ENCODE measurements around the gene PKDREJ. TPM values are rescaled to one million over a fixed set of nuclear protein-coding genes. Genes with fewer than 3 reads are reported as not detected.
A peak's percentile ranks its signal among the peaks of the same experiment; 100 is the strongest.

The PKDREJ gene
- total and polyA plus RNA-seq, 2 of the 4 experiments (the other 2 are of a cell fraction), result 0.02 TPM; not detected in 1

DNA sequence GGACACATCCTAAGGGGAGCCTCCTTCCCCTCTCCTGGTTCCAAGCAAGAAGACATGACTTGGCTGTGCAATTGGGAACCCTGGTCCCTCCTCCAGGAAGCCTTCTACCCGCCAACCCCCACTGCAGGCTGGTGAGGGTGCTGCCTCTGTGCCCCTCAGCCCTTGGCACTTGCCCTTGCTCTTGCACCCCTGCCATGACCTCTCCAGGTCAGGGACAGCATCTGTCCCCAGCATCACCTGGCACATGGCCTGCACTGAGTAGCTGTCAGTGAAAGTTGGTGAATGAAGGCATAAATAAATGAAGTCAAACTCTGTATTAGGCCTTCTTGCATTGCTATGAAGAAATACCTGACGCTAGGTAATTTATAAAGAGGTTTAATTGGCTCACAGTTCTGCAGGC, 31.6 kb upstream of the PKDREJ start:
- no peak for TF ChIP-seq FOS (IDR thresholded peaks at IDR 0.05; ENCODE audit: low read depth, low read length)
- no peak for TF ChIP-seq RFX5 (IDR thresholded peaks at IDR 0.05; ENCODE audit: low read depth, low read length)
- no peak for TF ChIP-seq RAD21 (IDR thresholded peaks at IDR 0.05; ENCODE audit: low read length)
- TF ChIP-seq RCOR1 (IDR thresholded peaks at IDR 0.05; ENCODE audit: insufficient replicate concordance, low read length), result no peak
- TF ChIP-seq POLR2A (IDR thresholded peaks at IDR 0.05; ENCODE audit: low read depth, low read length), result no peak
- TF ChIP-seq, protein P1, sequence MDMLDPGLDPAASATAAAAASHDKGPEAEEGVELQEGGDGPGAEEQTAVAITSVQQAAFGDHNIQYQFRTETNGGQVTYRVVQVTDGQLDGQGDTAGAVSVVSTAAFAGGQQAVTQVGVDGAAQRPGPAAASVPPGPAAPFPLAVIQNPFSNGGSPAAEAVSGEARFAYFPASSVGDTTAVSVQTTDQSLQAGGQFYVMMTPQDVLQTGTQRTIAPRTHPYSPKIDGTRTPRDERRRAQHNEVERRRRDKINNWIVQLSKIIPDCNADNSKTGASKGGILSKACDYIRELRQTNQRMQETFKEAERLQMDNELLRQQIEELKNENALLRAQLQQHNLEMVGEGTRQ (IDR thresholded peaks at IDR 0.05; ENCODE audit: low read depth, low read length), result no peak
- no peak for TF ChIP-seq CTCF (conservative IDR thresholded peaks at IDR 0.05; ENCODE audit: low read depth, low read length)
- TF ChIP-seq CEBPB (IDR thresholded peaks at IDR 0.05; ENCODE audit: low read depth, low read length), result no peak
- ChIA-PET CTCF (no interaction called here), POLR2A (ENCODE audit: unreplicated experiment) (no interaction called here)
- Histone ChIP-seq H3K4me3 (ENCODE audit: insufficient read depth, low read depth, low read length) (no peak overlapping the region), H2AK9ac (replicated peaks; ENCODE audit: low read depth, low read length, poor library complexity) (no peak overlapping the region), H3K27me3 (ENCODE audit: control insufficient read depth, insufficient read depth, low read length) (no peaks in the 10 kb centered on the region), H4K20me1 (ENCODE audit: insufficient read depth, low read length) (no peaks in the 10 kb centered on the region), H3K4me2 (ENCODE audit: low read depth, low read length) (no peak overlapping the region), H3K4me1 (ENCODE audit: control insufficient read depth, insufficient read depth, low read length) (peaks cover 11% of the 10 kb centered on the region), H3K56ac (ENCODE audit: extremely low read depth, insufficient read depth, low read length) (no peak overlapping the region), H3K79me1 (ENCODE audit: low read depth in 1 of 2, low read length in 2 of 2) (peaks cover 8 to 32% of the 10 kb centered on the region in 2 experiments; a peak in 3 of 4 replicates), H4K8ac (ENCODE audit: low read depth in 2 of 2, low read length in 2 of 2) (no peak overlapping the region), H3K9me1 (ENCODE audit: insufficient read depth, low read length) (peaks cover 28% of the 10 kb centered on the region), H2BK120ac (ENCODE audit: low read depth, low read length) (no peak overlapping the region), H4K5ac (ENCODE audit: low read depth, low read length) (no peak overlapping the region), H3K14ac (replicated peaks; ENCODE audit: low read depth, low read length) (no peak overlapping the region), H3K23ac (ENCODE audit: low read depth, low read length) (no peak overlapping the region), H2AK5ac (ENCODE audit: low read depth, low read length) (peak overlapping the region; percentile 91; the same call in 1 of the 2 replicates), H3K4ac (ENCODE audit: low read depth, low read length) (no peak overlapping the region), H3K9me3 (ENCODE audit: control insufficient read depth, insufficient read depth, low read length) (no peaks in the 10 kb centered on the region), H3K18ac (ENCODE audit: low read depth, low read length) (no peak overlapping the region), H3K36me3 (ENCODE audit: control insufficient read depth, insufficient read depth, low read length) (peaks cover 32% of the 10 kb centered on the region), H2BK5ac (ENCODE audit: low read depth, low read length, poor library complexity, severe bottlenecking) (no peak overlapping the region), H2BK15ac (ENCODE audit: low read depth, low read length) (no peak overlapping the region), H3K27ac (ENCODE audit: insufficient read depth, low read length) (no peak overlapping the region), H2AFZ (replicated peaks; ENCODE audit: low read length, poor library complexity) (no peak overlapping the region), H3K9ac (ENCODE audit: low read depth, low read length) (no peak overlapping the region), H2BK20ac (ENCODE audit: low read depth, low read length) (no peak overlapping the region), H4K91ac (ENCODE audit: insufficient read depth, low read depth, low read length) (no peak overlapping the region)
- intact Hi-C loops (cut with micrococcal nuclease), result loop anchor here (5.0 kb wide), 1 partner anchor 172 kb away; no protein-coding TSS in a partner anchor
- DNase-seq (no peak), ATAC-seq (ENCODE audit: low read depth) (no peak)
- dilution Hi-C loops (cut with HindIII; ENCODE audit: low sequenced_read_pairs, unreplicated experiment), result no loop called here
- WGBS, 2 experiments (ENCODE audit: extremely low coverage in 2 of 2, insufficient read length in 1 of 2), result no CpG with 5 or more reads among the region's 2 CpGs
- in situ Hi-C loops (cut with MboI; ENCODE audit: low sequenced_read_pairs), result loop anchor here (5.0 kb wide), 1 partner anchor 172 kb away; no protein-coding TSS in a partner anchor
- BruUV-seq (replicated peaks), result no TSS peak
